Measurements from ENCODE around the gene TARS3.

DNA sequence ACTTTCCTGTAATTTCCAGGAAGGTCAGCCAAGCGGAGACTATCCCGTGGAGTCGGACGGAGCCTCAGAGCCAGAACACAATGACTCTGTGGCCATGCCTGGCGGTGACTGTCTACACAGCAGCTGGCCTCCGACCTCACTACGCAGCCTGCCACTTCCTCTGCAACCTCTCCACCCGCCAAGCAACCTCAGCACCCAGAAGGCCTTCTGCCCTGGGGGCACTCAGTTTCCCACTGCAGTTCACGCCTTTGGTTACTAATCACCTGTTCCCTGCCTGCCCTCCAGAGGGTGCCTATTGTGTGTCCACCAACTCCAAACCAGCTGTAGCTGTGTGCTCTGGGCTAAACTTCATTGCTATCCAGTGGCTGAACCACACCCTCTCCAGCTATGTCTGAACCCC is 116.1 kb downstream of the TARS3 start:
- TF ChIP-seq CSDC2 (CRISPR knock-in tag; IDR thresholded peaks at IDR 0.05) = no peak
- no peak for TF ChIP-seq ZNF8 (CRISPR knock-in tag; IDR thresholded peaks at IDR 0.05)
- no peak for TF ChIP-seq ZFP3 (CRISPR knock-in tag; IDR thresholded peaks at IDR 0.05)
- no peak for TF ChIP-seq ESRRG (CRISPR knock-in tag; IDR thresholded peaks at IDR 0.05)
- TF ChIP-seq ARNTL (CRISPR knock-in tag; IDR thresholded peaks at IDR 0.05; ENCODE audit: borderline replicate concordance, low read depth) = no peak
- TF ChIP-seq, protein P1, sequence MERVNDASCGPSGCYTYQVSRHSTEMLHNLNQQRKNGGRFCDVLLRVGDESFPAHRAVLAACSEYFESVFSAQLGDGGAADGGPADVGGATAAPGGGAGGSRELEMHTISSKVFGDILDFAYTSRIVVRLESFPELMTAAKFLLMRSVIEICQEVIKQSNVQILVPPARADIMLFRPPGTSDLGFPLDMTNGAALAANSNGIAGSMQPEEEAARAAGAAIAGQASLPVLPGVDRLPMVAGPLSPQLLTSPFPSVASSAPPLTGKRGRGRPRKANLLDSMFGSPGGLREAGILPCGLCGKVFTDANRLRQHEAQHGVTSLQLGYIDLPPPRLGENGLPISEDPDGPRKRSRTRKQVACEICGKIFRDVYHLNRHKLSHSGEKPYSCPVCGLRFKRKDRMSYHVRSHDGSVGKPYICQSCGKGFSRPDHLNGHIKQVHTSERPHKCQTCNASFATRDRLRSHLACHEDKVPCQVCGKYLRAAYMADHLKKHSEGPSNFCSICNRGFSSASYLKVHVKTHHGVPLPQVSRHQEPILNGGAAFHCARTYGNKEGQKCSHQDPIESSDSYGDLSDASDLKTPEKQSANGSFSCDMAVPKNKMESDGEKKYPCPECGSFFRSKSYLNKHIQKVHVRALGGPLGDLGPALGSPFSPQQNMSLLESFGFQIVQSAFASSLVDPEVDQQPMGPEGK (CRISPR knock-in tag; IDR thresholded peaks at IDR 0.05; ENCODE audit: borderline replicate concordance) = no peak
- TF ChIP-seq ZFP30 (CRISPR knock-in tag; IDR thresholded peaks at IDR 0.05) = no peak
- no peak for TF ChIP-seq RARB (CRISPR knock-in tag; IDR thresholded peaks at IDR 0.05)
- no peak for TF ChIP-seq GLIS3 (CRISPR knock-in tag; IDR thresholded peaks at IDR 0.05)
- TF ChIP-seq, protein P2, sequence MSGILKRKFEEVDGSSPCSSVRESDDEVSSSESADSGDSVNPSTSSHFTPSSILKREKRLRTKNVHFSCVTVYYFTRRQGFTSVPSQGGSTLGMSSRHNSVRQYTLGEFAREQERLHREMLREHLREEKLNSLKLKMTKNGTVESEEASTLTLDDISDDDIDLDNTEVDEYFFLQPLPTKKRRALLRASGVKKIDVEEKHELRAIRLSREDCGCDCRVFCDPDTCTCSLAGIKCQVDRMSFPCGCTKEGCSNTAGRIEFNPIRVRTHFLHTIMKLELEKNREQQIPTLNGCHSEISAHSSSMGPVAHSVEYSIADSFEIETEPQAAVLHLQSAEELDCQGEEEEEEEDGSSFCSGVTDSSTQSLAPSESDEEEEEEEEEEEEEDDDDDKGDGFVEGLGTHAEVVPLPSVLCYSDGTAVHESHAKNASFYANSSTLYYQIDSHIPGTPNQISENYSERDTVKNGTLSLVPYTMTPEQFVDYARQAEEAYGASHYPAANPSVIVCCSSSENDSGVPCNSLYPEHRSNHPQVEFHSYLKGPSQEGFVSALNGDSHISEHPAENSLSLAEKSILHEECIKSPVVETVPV (CRISPR knock-in tag; IDR thresholded peaks at IDR 0.05) = no peak
- no peak for TF ChIP-seq OSR1 (CRISPR knock-in tag; IDR thresholded peaks at IDR 0.05)
- no peak for TF ChIP-seq PPARA (CRISPR knock-in tag; IDR thresholded peaks at IDR 0.05; ENCODE audit: borderline replicate concordance)
- TF ChIP-seq, protein P3, sequence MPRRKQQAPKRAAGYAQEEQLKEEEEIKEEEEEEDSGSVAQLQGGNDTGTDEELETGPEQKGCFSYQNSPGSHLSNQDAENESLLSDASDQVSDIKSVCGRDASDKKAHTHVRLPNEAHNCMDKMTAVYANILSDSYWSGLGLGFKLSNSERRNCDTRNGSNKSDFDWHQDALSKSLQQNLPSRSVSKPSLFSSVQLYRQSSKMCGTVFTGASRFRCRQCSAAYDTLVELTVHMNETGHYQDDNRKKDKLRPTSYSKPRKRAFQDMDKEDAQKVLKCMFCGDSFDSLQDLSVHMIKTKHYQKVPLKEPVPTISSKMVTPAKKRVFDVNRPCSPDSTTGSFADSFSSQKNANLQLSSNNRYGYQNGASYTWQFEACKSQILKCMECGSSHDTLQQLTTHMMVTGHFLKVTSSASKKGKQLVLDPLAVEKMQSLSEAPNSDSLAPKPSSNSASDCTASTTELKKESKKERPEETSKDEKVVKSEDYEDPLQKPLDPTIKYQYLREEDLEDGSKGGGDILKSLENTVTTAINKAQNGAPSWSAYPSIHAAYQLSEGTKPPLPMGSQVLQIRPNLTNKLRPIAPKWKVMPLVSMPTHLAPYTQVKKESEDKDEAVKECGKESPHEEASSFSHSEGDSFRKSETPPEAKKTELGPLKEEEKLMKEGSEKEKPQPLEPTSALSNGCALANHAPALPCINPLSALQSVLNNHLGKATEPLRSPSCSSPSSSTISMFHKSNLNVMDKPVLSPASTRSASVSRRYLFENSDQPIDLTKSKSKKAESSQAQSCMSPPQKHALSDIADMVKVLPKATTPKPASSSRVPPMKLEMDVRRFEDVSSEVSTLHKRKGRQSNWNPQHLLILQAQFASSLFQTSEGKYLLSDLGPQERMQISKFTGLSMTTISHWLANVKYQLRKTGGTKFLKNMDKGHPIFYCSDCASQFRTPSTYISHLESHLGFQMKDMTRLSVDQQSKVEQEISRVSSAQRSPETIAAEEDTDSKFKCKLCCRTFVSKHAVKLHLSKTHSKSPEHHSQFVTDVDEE (CRISPR knock-in tag; IDR thresholded peaks at IDR 0.05) = no peak
